SJCRH30 (cell line): ENCODE results near the gene CALML3. TPM values are rescaled to one million over a fixed set of nuclear protein-coding genes. Genes with fewer than 3 reads are reported as not detected.

ENCODE experiments used
- DNase-seq, 2 experiments: peaks; one replicate each; pipeline ENCODE4 v3.0.0-alpha.2; 2015 to 2020
- H3K27ac ChIP-seq: fragments of 250-450 bp; sonication (Bioruptor Pico); 2 replicates; pipeline ENCODE4 v1.5.1; 2020; ENCODE audit warnings: mild to moderate bottlenecking, moderate library complexity
- H3K27me3 ChIP-seq: fragments of 250-450 bp; sonication (Bioruptor Pico); 2 replicates; pipeline ENCODE4 v1.5.1; 2020; ENCODE audit warnings: mild to moderate bottlenecking, moderate library complexity
- H3K36me3 ChIP-seq: fragments of 250-450 bp; sonication (Bioruptor Pico); 2 replicates; pipeline ENCODE4 v1.5.1; 2020; ENCODE audit warnings: mild to moderate bottlenecking, moderate library complexity
- H3K4me1 ChIP-seq: fragments of 250-450 bp; sonication (Bioruptor Pico); 2 replicates; pipeline ENCODE4 v1.5.1; 2020; ENCODE audit warnings: mild to moderate bottlenecking, moderate library complexity
- H3K4me3 ChIP-seq: fragments of 250-450 bp; sonication (Bioruptor Pico); 2 replicates; pipeline ENCODE4 v1.5.1; 2020; ENCODE audit warnings: mild to moderate bottlenecking, moderate library complexity
- H3K9me3 ChIP-seq: fragments of 250-450 bp; sonication (Bioruptor Pico); replicated peaks from 2 replicates; pipeline ENCODE4 v1.5.1; 2020; ENCODE audit warnings: mild to moderate bottlenecking, moderate library complexity
- total RNA-seq: library from RNA; depleted of rRNA; stranded (reverse); fragments of >200 nt; shearing (Covaris generic); gene quantifications from 2 replicates; pipeline ENCODE4 v1.2.3, GENCODE V29; 2014

CALML3 gene
- total RNA-seq, 1 experiment from 2014 or later = not detected

- Histone ChIP-seq H3K9me3 (no peaks in the 10 kb centered on the region), H3K4me1 (peaks cover 12% of the 10 kb centered on the region), H3K27me3 (no peaks in the 10 kb centered on the region), H3K36me3 (no peaks in the 10 kb centered on the region), H3K27ac (peak overlapping the region; percentile 43; the same call in 1 of the 2 replicates), H3K4me3 (peak overlapping the region; percentile 22)
- DNase-seq = peak; percentile 52 to 70
Measured at GRCh38 chr10:5485948-5486852, 38.6 kb upstream of the CALML3 start.

GRCh38 chr10:5486853-5487235, 37.9 kb upstream of the CALML3 start:
- Histone ChIP-seq H3K36me3 (no peaks in the 10 kb centered on the region), H3K27ac (peak overlapping the region; percentile 43; the same call in 1 of the 2 replicates)
- DNase-seq = no peak

GRCh38 chr10:5488272-5489161, 36.2 kb upstream of the CALML3 start:
- Histone ChIP-seq H3K4me1 (peaks cover 12% of the 10 kb centered on the region), H3K36me3 (no peaks in the 10 kb centered on the region), H3K27me3 (no peaks in the 10 kb centered on the region), H3K4me3 (no peak overlapping the region), H3K9me3 (no peaks in the 10 kb centered on the region), H3K27ac (no peak overlapping the region)
- no peak for DNase-seq

More at GRCh38 chr10:5486853-5487235, 37.9 kb upstream of the CALML3 start:
- Histone ChIP-seq H3K4me1 (peaks cover 12% of the 10 kb centered on the region), H3K4me3 (no peak overlapping the region), H3K9me3 (no peaks in the 10 kb centered on the region), H3K27me3 (no peaks in the 10 kb centered on the region)

GRCh38 chr10:5490032-5490431, 34.7 kb upstream of the CALML3 start:
- peaks cover 12% of the 10 kb centered on the region for H3K4me1 ChIP-seq
- no peaks in the 10 kb centered on the region for H3K27me3 ChIP-seq
- H3K36me3 ChIP-seq = no peaks in the 10 kb centered on the region
- no peaks in the 10 kb centered on the region for H3K9me3 ChIP-seq
- DNase-seq = no peak
- H3K4me3 ChIP-seq = no peak overlapping the region
- no peak overlapping the region for H3K27ac ChIP-seq

- DNase-seq = no peak
- no peaks in the 10 kb centered on the region for H3K9me3 ChIP-seq
- H3K27ac ChIP-seq = no peak overlapping the region
Measured at GRCh38 chr10:5490698-5491464, 33.9 kb upstream of the CALML3 start.

GRCh38 chr10:5491477-5491876, 33.3 kb upstream of the CALML3 start:
- H3K9me3 ChIP-seq = no peaks in the 10 kb centered on the region
- H3K27ac ChIP-seq = no peak overlapping the region
- no peaks in the 10 kb centered on the region for H3K27me3 ChIP-seq
- H3K4me3 ChIP-seq = no peak overlapping the region
- no peak for DNase-seq
- H3K36me3 ChIP-seq = no peaks in the 10 kb centered on the region
- peaks cover 3% of the 10 kb centered on the region for H3K4me1 ChIP-seq

More at GRCh38 chr10:5490698-5491464, 33.9 kb upstream of the CALML3 start:
- peaks cover 6% of the 10 kb centered on the region for H3K4me1 ChIP-seq
- H3K27me3 ChIP-seq = no peaks in the 10 kb centered on the region
- no peaks in the 10 kb centered on the region for H3K36me3 ChIP-seq
- no peak overlapping the region for H3K4me3 ChIP-seq

GRCh38 chr10:5492322-5492855, 32.4 kb upstream of the CALML3 start:
- no peaks in the 10 kb centered on the region for H3K9me3 ChIP-seq
- no peak overlapping the region for H3K27ac ChIP-seq
- no peaks in the 10 kb centered on the region for H3K4me1 ChIP-seq
- DNase-seq = no peak
- no peak overlapping the region for H3K4me3 ChIP-seq
- no peaks in the 10 kb centered on the region for H3K27me3 ChIP-seq
- H3K36me3 ChIP-seq = no peaks in the 10 kb centered on the region

GRCh38 chr10:5492929-5493576, 31.7 kb upstream of the CALML3 start:
- Histone ChIP-seq H3K27me3 (no peaks in the 10 kb centered on the region), H3K36me3 (no peaks in the 10 kb centered on the region), H3K27ac (no peak overlapping the region), H3K4me1 (no peaks in the 10 kb centered on the region), H3K4me3 (no peak overlapping the region), H3K9me3 (no peaks in the 10 kb centered on the region)
- no peak for DNase-seq

GRCh38 chr10:5493691-5494090, 31.1 kb upstream of the CALML3 start:
- Histone ChIP-seq H3K4me1 (no peaks in the 10 kb centered on the region), H3K27me3 (no peaks in the 10 kb centered on the region), H3K36me3 (no peaks in the 10 kb centered on the region), H3K4me3 (no peak overlapping the region), H3K27ac (no peak overlapping the region), H3K9me3 (no peaks in the 10 kb centered on the region)
- DNase-seq = no peak

- Histone ChIP-seq H3K4me3 (no peak overlapping the region), H3K9me3 (no peaks in the 10 kb centered on the region), H3K27ac (no peak overlapping the region), H3K27me3 (no peaks in the 10 kb centered on the region), H3K4me1 (no peaks in the 10 kb centered on the region), H3K36me3 (no peaks in the 10 kb centered on the region)
- DNase-seq = no peak
Measured at GRCh38 chr10:5494611-5495010, 30.1 kb upstream of the CALML3 start.

- no peaks in the 10 kb centered on the region for H3K9me3 ChIP-seq
- no peak overlapping the region for H3K4me3 ChIP-seq
- no peaks in the 10 kb centered on the region for H3K4me1 ChIP-seq
- H3K36me3 ChIP-seq = no peaks in the 10 kb centered on the region
- DNase-seq = no peak
- no peak overlapping the region for H3K27ac ChIP-seq
- H3K27me3 ChIP-seq = no peaks in the 10 kb centered on the region
Measured at GRCh38 chr10:5496261-5497250, 28.2 kb upstream of the CALML3 start.

GRCh38 chr10:5497289-5497688, 27.5 kb upstream of the CALML3 start:
- Histone ChIP-seq H3K27ac (no peak overlapping the region), H3K27me3 (no peaks in the 10 kb centered on the region), H3K4me3 (no peak overlapping the region), H3K9me3 (no peaks in the 10 kb centered on the region), H3K4me1 (no peaks in the 10 kb centered on the region), H3K36me3 (no peaks in the 10 kb centered on the region)
- DNase-seq = no peak
